Pancreas (tissue), 10 donors: Measurements from ENCODE around the gene CTXND1. TPM values are rescaled to one million over a fixed set of nuclear protein-coding genes. Genes with fewer than 3 reads are reported as not detected.

ENCODE experiments used
- ATAC-seq, 4 donors: fragments of 200-7000 bp; cut with Tn5 transposase; one replicate each; pipeline versions ENCODE4 v1.8.0 to v1.9.1; 2020; ENCODE audit warnings: mild to moderate bottlenecking in 4 of 4, moderate library complexity in 4 of 4
- DNase-seq, 6 donors: peaks; one replicate each; pipeline ENCODE4 v3.0.0-alpha.2; 2020
- FAIRE-seq: peaks from 2 replicates; lab custom pipeline; 2012; peaks lifted over from hg19 to GRCh38; lab: Jason Lieb, UNC
- H3K27ac ChIP-seq, 4 donors: fragments of 200-600 bp; sonication (generic); 1 replicate in 3 of 4; 2 replicates in 1 of 4; pipeline versions ENCODE4 v1.5.0 to v1.8.0; 2020
- H3K27me3 ChIP-seq, 4 donors: fragments of 200-600 bp; one replicate each; pipeline ENCODE4 v1.8.0; 2021
- H3K36me3 ChIP-seq, 3 donors: fragments of 200-600 bp; sonication (generic) in 1 of 3; one replicate each; pipeline versions ENCODE4 v1.5.0 to v1.8.0; 2020 to 2021
- H3K4me1 ChIP-seq, 3 donors: fragments of 200-600 bp; one replicate each; pipeline ENCODE4 v1.8.0; 2021
- H3K4me3 ChIP-seq, 4 donors: fragments of 200-600 bp; sonication (generic) in 2 of 4; one replicate each; pipeline versions ENCODE4 v1.5.0 to v1.8.0; 2020 to 2021
- H3K9me3 ChIP-seq, 4 donors: fragments of 200-600 bp; one replicate each; pipeline ENCODE4 v1.8.0; 2021
- CTCF ChIP-seq, 4 donors: fragments of 200-600 bp; sonication (generic) in 3 of 4; IDR thresholded peaks; one replicate each; pipeline versions ENCODE4 v1.5.0 to v1.8.0; 2021; ENCODE audit warnings: antibody characterized with exemption in 4 of 4
- WGBS, 2 donors: extraction: QIAGEN DNeasy Blood & Tissue Kit; methylation state at CpG; one replicate each; pipeline ENCODE4 v1.1.7; 2013; 5-methylcytosine and 5-hydroxymethylcytosine counted together
- intact Hi-C, 3 donors: fragments of 100-400 bp; cut with DNase I; formaldehyde crosslinking; loops; one replicate each; pipeline versions ENCODE4 v1.11.1 to v1.14.2; 2022
- polyA plus RNA-seq, 2 donors: library from polyadenylated mRNA; stranded (reverse); fragments of 200-250 nt; gene quantifications; one replicate each; pipeline ENCODE4 v1.2.3, GENCODE V29; 2013
- total RNA-seq, 6 donors: library from RNA; stranded (reverse); fragmentation: NEBNext Ultra II Directional in 4 of 6; extraction: Animal tissue kit (Norgen Biotek cat#: 25700) in 4 of 6; gene quantifications; one replicate each; pipeline versions ENCODE4 v1.2.1 to v1.2.4, GENCODE V29; 2021 to 2023
- donor health status: healthy with polysubstance abuse.
- donor health status: DM: no; HTN: no; CAD: no; lungs with moderate emphysema.
- donor health status: DM: no; HTN: no; CAD: no.
- donor health status: control.
- donor health status: control.
- donor health status: Bipolar disorder and iron deficiency.
- donor health status: DM: yes; HTN: yes; CAD: no.
- donor health status: DM: no; HTN: no; CAD: no.
- donor health status: DM: no; HTN: no; CAD: no.
- donor health status: DM: yes; HTN: yes; CAD: no.

The CTXND1 gene
- total and polyA plus RNA-seq, 8 donors, result 0.37 to 1.4 (median 0.61) TPM

GRCh38 chr15:80217327-80217900 is 34.6 kb downstream of the CTXND1 start:
- no peak for TF ChIP-seq CTCF (IDR thresholded peaks at IDR 0.05)
- Histone ChIP-seq H3K27me3 (no peaks in the 10 kb centered on the region), H3K4me3 (no peak overlapping the region), H3K36me3 (no peaks in the 10 kb centered on the region), H3K27ac (no peak overlapping the region), H3K4me1 (peaks cover 0 to 15% (median 4%) of the 10 kb centered on the region in 3 donors), H3K9me3 (no peaks in the 10 kb centered on the region)
- WGBS, 2 donors, result 93 to 96% methylated on average over 4 of the region's 4 CpGs
- ATAC-seq (no peak), DNase-seq (no peak), FAIRE-seq (no peak)
- intact Hi-C loops, result no loop called here

GRCh38 chr15:80216911-80217310 is 35.1 kb downstream of the CTXND1 start:
- H3K27ac ChIP-seq, result no peak overlapping the region
- no peak for TF ChIP-seq CTCF (IDR thresholded peaks at IDR 0.05)
- H3K27me3 ChIP-seq, result no peaks in the 10 kb centered on the region
- WGBS, 2 donors, result 60 to 89% methylated on average over 1 of the region's 1 CpG
- H3K4me3 ChIP-seq, result no peak overlapping the region
- H3K9me3 ChIP-seq, result no peaks in the 10 kb centered on the region
- no peak for DNase-seq
- intact Hi-C loops, result no loop called here
- peaks cover 0 to 15% (median 4%) of the 10 kb centered on the region in 3 donors for H3K4me1 ChIP-seq
- no peaks in the 10 kb centered on the region for H3K36me3 ChIP-seq
- FAIRE-seq, result no peak
- ATAC-seq, result no peak

- no peaks in the 10 kb centered on the region for H3K36me3 ChIP-seq
- WGBS, 2 donors, result 93% methylated on average over 5 of the region's 5 CpGs
- H3K4me3 ChIP-seq, result no peak overlapping the region
- ATAC-seq (no peak), DNase-seq (no peak), FAIRE-seq (no peak)
- H3K27me3 ChIP-seq, result no peaks in the 10 kb centered on the region
- H3K4me1 ChIP-seq, result peaks cover 0 to 15% (median 4%) of the 10 kb centered on the region in 3 donors
- intact Hi-C loops, result no loop called here
- H3K9me3 ChIP-seq, result no peaks in the 10 kb centered on the region
- TF ChIP-seq CTCF (IDR thresholded peaks at IDR 0.05), result no peak
- no peak overlapping the region for H3K27ac ChIP-seq
Observed at GRCh38 chr15:80216141-80216540, 35.9 kb downstream of the CTXND1 start.

GRCh38 chr15:80214910-80215309 is 37.1 kb downstream of the CTXND1 start:
- DNase-seq (peak in 3 of 6 donors; percentile 21 to 31 (median 23)), FAIRE-seq (no peak), ATAC-seq (peak in 2 of 4 donors; percentile 74 to 82)
- 65 to 94% methylated on average over 2 of the region's 2 CpGs for WGBS, 2 donors
- Histone ChIP-seq H3K4me3 (no peak overlapping the region), H3K27me3 (no peaks in the 10 kb centered on the region), H3K4me1 (peaks cover 0 to 15% (median 4%) of the 10 kb centered on the region in 3 donors), H3K9me3 (no peaks in the 10 kb centered on the region), H3K27ac (no peak overlapping the region), H3K36me3 (no peaks in the 10 kb centered on the region)
- intact Hi-C loops, result no loop called here
- TF ChIP-seq CTCF (IDR thresholded peaks at IDR 0.05), result no peak

- intact Hi-C loops, result no loop called here
- no peaks in the 10 kb centered on the region for H3K36me3 ChIP-seq
- ATAC-seq, result no peak
- H3K27me3 ChIP-seq, result no peaks in the 10 kb centered on the region
- DNase-seq, result no peak
- H3K4me3 ChIP-seq, result no peak overlapping the region
- WGBS, 2 donors, result 56 to 96% methylated on average over 1 of the region's 1 CpG
- H3K4me1 ChIP-seq, result peaks cover 0 to 22% (median 4%) of the 10 kb centered on the region in 3 donors
- no peak overlapping the region for H3K27ac ChIP-seq
- no peak for TF ChIP-seq CTCF (IDR thresholded peaks at IDR 0.05)
- no peak for FAIRE-seq
- no peaks in the 10 kb centered on the region for H3K9me3 ChIP-seq
Observed at GRCh38 chr15:80211976-80212375, 40.0 kb downstream of the CTXND1 start.
